K562 treated with DMSO at 1 percent for 12 hours (cell line): ENCODE data around the gene RPL10L. TPM values are rescaled to one million over a fixed set of nuclear protein-coding genes. Genes with fewer than 3 reads are reported as not detected.

ENCODE experiments used
- total RNA-seq: library from RNA; unstranded; fragments of 300-600 nt; gene quantifications from 2 replicates; pipeline ENCODE4 v1.2.3, GENCODE V29; 2022; ENCODE audit not compliant: insufficient read depth

Gene RPL10L
- total RNA-seq: not detected in 2 replicates

DNA sequence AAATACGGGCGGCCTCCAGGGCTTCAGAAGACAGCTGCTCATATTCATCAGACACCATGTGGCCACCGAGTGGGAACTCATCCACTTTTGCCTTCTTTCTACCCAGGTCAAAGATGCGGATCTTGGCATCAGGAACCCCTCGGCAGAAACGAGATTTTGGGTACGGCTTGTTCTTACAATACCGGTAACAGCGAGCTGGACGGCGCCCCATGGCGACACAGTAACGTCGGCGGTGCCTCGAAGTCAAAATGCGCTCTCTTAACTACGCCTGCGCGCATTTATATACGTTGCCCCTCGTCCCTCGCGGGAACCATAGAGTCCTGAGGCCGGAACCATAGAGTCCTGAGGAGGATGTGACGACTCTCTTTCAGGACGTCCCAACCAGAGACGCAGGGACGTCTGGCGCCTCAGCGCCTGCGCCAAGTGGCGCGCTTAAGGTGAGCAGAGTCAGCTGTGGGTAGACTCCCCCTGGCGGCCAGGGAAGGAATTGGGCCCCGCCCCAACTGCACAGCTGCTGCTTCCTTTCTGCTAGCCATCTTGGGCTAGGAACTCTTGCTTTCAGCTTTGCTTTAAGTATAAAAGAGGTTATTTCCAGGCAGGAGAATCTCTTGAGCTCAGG, at the start of gene RPL10L:
RPL10L (minus strand) TSS at position 256 of the 619 bp plus-strand sequence; CDS start at position 211, 45 bp downstream.

